ENCODE data around the gene C1QTNF5. TPM values are rescaled to one million over a fixed set of nuclear protein-coding genes. Genes with fewer than 3 reads are reported as not detected.

C1QTNF5 gene
- total RNA-seq, 2 experiments from 2014 or later: not detected

DNA sequence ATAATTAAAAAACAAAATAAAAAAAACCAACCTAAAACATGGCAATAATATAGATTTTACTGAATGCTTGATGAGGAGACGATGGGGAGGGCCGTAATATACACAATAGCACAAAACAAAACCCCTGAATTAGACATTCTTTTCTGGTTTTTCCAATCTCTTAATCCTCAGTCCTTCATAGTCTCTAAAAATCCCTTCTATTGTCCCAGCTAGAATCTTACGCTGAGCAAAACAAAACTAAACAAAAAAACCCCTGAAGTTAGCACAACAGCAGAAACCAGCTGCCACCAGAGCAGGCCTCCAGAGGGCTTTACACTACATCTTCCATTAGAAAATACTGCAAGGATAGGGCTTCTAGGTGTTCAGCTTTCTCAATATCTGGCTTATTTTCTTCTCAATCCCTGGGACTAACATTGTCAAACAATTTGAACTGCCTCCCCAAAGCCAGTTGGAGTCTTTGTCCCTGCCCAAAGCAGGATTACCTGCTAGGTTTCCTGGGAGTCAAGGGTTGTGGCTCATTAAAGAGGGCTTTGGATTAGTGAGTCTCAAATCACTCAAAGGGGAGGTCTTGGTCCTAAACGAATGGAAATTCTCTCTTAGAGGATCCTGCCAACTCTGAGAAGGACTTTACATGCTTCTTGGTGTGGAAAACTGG lies 8.4 kb downstream of the C1QTNF5 start:
- ATAC-seq (no peak), DNase-seq (no peak)
- POLR2A ChIA-PET: no interaction called here
- CTCF ChIA-PET: interaction anchor here (1.4 to 5.6 kb wide), 3 partner anchors 10 to 163 kb away, joined by 3 to 57 read pairs (median 3); no protein-coding TSS in a partner anchor
- peaks cover 17% of the 10 kb centered on the region for H3K27me3 Mint-ChIP-seq (ENCODE audit: low read depth)
- no peak overlapping the region for H3K4me3 Mint-ChIP-seq
- peaks cover 42% of the 10 kb centered on the region for H3K4me1 Mint-ChIP-seq (ENCODE audit: low read depth)
- H3K9me3 Mint-ChIP-seq (ENCODE audit: insufficient read depth): no peaks in the 10 kb centered on the region
- H3K27ac Mint-ChIP-seq: peak overlapping the region; percentile 22
- H3K36me3 Mint-ChIP-seq (ENCODE audit: low read depth): peaks cover 16% of the 10 kb centered on the region

- no peak for DNase-seq
- POLR2A ChIA-PET: no interaction called here
- peaks cover 17% of the 10 kb centered on the region for H3K27me3 Mint-ChIP-seq (ENCODE audit: low read depth)
- no peak for ATAC-seq
- H3K4me1 Mint-ChIP-seq (ENCODE audit: low read depth): peaks cover 22% of the 10 kb centered on the region
- CTCF ChIA-PET: interaction anchor here (1.5 to 5.6 kb wide), 2 partner anchors 8 to 26 kb away, joined by 3 to 57 read pairs; no protein-coding TSS in a partner anchor
- H3K36me3 Mint-ChIP-seq (ENCODE audit: low read depth): no peaks in the 10 kb centered on the region
- H3K27ac Mint-ChIP-seq: no peak overlapping the region
- no peak overlapping the region for H3K4me3 Mint-ChIP-seq
- H3K9me3 Mint-ChIP-seq (ENCODE audit: insufficient read depth): no peaks in the 10 kb centered on the region
Observed at GRCh38 chr11:119330237-119330636, 10.4 kb downstream of the C1QTNF5 start.

DNA sequence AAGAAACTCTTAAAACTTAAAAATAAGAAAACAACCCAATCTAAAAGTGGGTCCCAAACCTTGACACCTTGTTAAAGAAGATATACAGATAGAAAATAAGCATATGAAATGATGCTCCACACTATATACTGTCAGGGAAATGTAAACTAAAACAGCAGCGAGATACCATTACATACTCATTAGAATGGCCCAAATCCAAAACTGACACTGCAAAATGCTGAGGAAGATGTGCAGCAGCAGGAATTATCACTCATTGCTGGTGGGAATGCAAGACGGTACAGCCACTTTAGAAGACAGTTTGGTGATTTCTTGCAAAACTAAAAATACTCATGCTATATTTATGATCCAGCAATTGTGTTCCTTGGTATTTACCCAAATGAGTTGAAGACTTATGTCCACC lies 11.4 kb downstream of the C1QTNF5 start:
- Mint-ChIP-seq H3K4me3 (no peak overlapping the region), H3K27me3 (ENCODE audit: low read depth) (peaks cover 17% of the 10 kb centered on the region), H3K4me1 (ENCODE audit: low read depth) (peaks cover 17% of the 10 kb centered on the region), H3K36me3 (ENCODE audit: low read depth) (no peaks in the 10 kb centered on the region), H3K27ac (no peak overlapping the region), H3K9me3 (ENCODE audit: insufficient read depth) (no peaks in the 10 kb centered on the region)
- no peak for DNase-seq
- POLR2A ChIA-PET: interaction anchor here (0.8 kb wide), 1 partner anchor 8 kb away, joined by 5 read pairs; no protein-coding TSS in a partner anchor
- CTCF ChIA-PET: interaction anchor here (1.1 to 1.5 kb wide), 2 partner anchors 9 to 27 kb away, joined by 3 to 4 read pairs; no protein-coding TSS in a partner anchor
- ATAC-seq: no peak

DNA sequence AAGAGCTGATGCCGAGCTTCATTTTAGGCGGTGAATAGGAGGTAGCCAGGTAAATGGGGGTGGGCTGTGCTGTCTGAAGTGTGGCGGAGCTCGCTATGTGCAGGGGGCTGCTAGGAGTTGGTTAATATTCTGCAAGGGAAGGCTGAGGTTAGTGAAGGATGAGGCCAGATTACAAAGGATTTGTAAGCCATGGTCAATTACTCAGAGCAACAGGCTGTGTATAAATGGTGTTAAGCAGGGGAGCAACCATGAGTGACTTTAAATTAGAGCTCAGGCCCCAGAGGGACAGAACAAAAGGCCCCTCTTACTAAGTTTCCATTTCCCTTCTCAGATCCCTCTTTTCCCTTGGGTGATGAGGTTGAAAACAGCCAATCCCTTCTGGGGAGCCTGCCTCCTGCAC lies 16.5 kb downstream of the C1QTNF5 start:
- H3K4me3 Mint-ChIP-seq: no peak overlapping the region
- DNase-seq (no peak), ATAC-seq (no peak)
- ChIA-PET CTCF (interaction anchor here (0.7 to 4.6 kb wide), 27 partner anchors 9 to 266 kb away, joined by 3 to 96 read pairs (median 5); partner anchors contain the start of genes C1QTNF5, C2CD2L, CBL and HINFP), POLR2A (interaction anchor here (0.8 to 4.5 kb wide), 4 partner anchors 10 to 229 kb away, joined by 4 to 20 read pairs (median 10); partner anchors contain the start of genes CBL and RNF26)
- H3K27me3 Mint-ChIP-seq (ENCODE audit: low read depth): peaks cover 2% of the 10 kb centered on the region
- H3K4me1 Mint-ChIP-seq (ENCODE audit: low read depth): peaks cover 24% of the 10 kb centered on the region
- H3K36me3 Mint-ChIP-seq (ENCODE audit: low read depth): no peaks in the 10 kb centered on the region
- no peaks in the 10 kb centered on the region for H3K9me3 Mint-ChIP-seq (ENCODE audit: insufficient read depth)
- H3K27ac Mint-ChIP-seq: no peak overlapping the region

- DNase-seq (peak; percentile 87), ATAC-seq (no peak)
- H3K9me3 Mint-ChIP-seq (ENCODE audit: insufficient read depth): no peaks in the 10 kb centered on the region
- H3K27me3 Mint-ChIP-seq (ENCODE audit: low read depth): peaks cover 6% of the 10 kb centered on the region
- peaks cover 28% of the 10 kb centered on the region for H3K4me1 Mint-ChIP-seq (ENCODE audit: low read depth)
- H3K36me3 Mint-ChIP-seq (ENCODE audit: low read depth): no peaks in the 10 kb centered on the region
- H3K4me3 Mint-ChIP-seq: no peak overlapping the region
- CTCF ChIA-PET: interaction anchor here (0.7 to 4.6 kb wide), 43 partner anchors 9 to 266 kb away, joined by 3 to 96 read pairs (median 4); partner anchors contain the start of genes C1QTNF5, C2CD2L, CBL and HINFP
- POLR2A ChIA-PET: interaction anchor here (0.8 to 4.5 kb wide), 5 partner anchors 11 to 229 kb away, joined by 4 to 20 read pairs (median 10); partner anchors contain the start of genes CBL and RNF26
- H3K27ac Mint-ChIP-seq: no peak overlapping the region
Observed at GRCh38 chr11:119323532-119324033, 17.1 kb downstream of the C1QTNF5 start.

DNA sequence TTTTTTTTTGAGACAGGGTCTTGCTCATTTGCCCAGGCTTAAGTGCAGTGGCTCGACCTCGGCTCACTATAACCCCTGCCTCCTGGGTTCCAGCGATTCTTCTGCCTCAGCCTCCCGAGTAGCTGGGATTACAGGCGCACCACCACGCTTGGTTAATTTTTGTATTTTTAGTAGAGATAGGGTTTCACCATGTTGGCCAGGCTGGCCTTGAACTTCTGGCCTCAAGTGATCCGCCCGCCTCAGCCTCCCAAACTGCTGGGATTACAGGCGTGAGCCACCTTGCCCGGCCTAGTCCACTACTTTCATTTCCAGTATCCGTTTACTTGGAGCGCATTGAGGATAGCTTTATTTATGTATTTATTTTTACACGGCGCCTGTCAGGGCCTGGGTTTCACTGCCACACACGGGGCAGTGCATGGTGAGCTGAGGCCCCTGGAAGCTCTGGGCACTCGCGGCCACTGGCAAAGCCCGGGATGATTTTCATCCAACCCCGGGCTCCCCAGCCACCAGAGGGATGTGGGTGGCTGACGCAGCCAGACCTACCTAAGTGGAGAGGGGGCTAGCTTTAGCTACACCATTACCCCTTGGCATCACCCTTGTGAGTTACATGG lies 17.7 kb downstream of the C1QTNF5 start:
- H3K27me3 Mint-ChIP-seq (ENCODE audit: low read depth): peaks cover 9% of the 10 kb centered on the region
- CTCF ChIA-PET: interaction anchor here (0.7 to 4.6 kb wide), 35 partner anchors 8 to 265 kb away, joined by 3 to 96 read pairs (median 5); partner anchors contain the start of genes C1QTNF5, C2CD2L, CBL and NLRX1
- no peak overlapping the region for H3K27ac Mint-ChIP-seq
- POLR2A ChIA-PET: interaction anchor here (1.0 to 4.5 kb wide), 4 partner anchors 11 to 228 kb away, joined by 4 to 20 read pairs (median 10); partner anchors contain the start of genes CBL and RNF26
- H3K4me1 Mint-ChIP-seq (ENCODE audit: low read depth): peaks cover 29% of the 10 kb centered on the region
- DNase-seq: no peak
- ATAC-seq: no peak
- no peak overlapping the region for H3K4me3 Mint-ChIP-seq
- no peaks in the 10 kb centered on the region for H3K9me3 Mint-ChIP-seq (ENCODE audit: insufficient read depth)
- H3K36me3 Mint-ChIP-seq (ENCODE audit: low read depth): no peaks in the 10 kb centered on the region

- no peak for DNase-seq
- ATAC-seq: no peak
- Mint-ChIP-seq H3K36me3 (ENCODE audit: low read depth) (no peaks in the 10 kb centered on the region), H3K27ac (no peak overlapping the region), H3K4me3 (no peak overlapping the region), H3K9me3 (ENCODE audit: insufficient read depth) (no peaks in the 10 kb centered on the region), H3K27me3 (ENCODE audit: low read depth) (peaks cover 13% of the 10 kb centered on the region), H3K4me1 (ENCODE audit: low read depth) (peaks cover 32% of the 10 kb centered on the region)
- ChIA-PET POLR2A (interaction anchor here (0.6 to 4.5 kb wide), 5 partner anchors 12 to 227 kb away, joined by 4 to 20 read pairs (median 10); partner anchors contain the start of genes CBL and RNF26), CTCF (interaction anchor here (0.8 to 4.6 kb wide), 32 partner anchors 8 to 257 kb away, joined by 3 to 96 read pairs (median 6); partner anchors contain the start of genes C1QTNF5, C2CD2L, CBL and NLRX1)
Observed at GRCh38 chr11:119322360-119322739, 18.3 kb downstream of the C1QTNF5 start.

DNA sequence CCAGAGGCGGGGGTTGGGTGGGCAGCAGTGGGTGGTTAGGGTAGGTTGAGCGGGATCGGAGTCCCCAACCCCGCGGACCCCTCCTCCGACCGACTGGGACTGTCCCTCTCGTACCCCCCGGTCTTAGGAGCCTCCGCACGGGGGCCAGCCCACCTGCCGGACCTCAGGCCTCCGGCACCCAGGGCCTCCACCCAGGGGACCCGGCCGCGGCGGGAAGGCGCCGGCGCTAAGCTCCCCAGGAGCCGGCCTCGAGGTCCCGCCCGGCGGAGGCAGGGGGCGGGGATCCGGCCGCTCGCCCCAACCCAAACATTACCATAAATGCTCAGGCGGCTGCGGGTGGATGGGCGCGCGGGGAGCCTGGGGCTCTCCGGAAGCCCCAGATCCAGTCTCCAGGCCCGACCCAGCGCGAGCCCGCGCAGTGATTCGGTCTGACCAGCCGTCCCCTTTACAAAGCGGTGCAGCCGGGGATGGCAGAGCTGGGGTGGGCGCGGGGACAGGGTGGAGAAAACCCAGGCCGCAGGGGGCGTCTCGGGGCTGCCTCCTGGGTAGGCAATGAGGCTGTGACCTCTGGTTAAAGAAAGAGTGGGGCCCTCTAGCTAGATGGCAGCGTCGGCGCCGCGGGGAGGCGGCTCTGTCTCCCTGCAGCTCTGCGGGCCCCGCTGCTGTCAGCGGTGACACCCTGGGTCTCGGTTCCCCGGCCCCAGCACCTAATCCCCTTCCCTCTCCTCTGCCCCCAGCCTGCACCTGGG lies 19.7 kb downstream of the C1QTNF5 start:
- Mint-ChIP-seq H3K36me3 (ENCODE audit: low read depth) (no peaks in the 10 kb centered on the region), H3K27ac (peak overlapping the region; percentile 90), H3K9me3 (ENCODE audit: insufficient read depth) (no peaks in the 10 kb centered on the region), H3K27me3 (ENCODE audit: low read depth) (peaks cover 15% of the 10 kb centered on the region), H3K4me1 (ENCODE audit: low read depth) (peaks cover 36% of the 10 kb centered on the region), H3K4me3 (peak overlapping the region; percentile 74)
- DNase-seq (peak; percentile 79), ATAC-seq (peak; percentile 80)
- POLR2A ChIA-PET: interaction anchor here (0.6 to 4.5 kb wide), 16 partner anchors 8 to 253 kb away, joined by 3 to 20 read pairs (median 4); partner anchors contain the start of genes RNF26 and VPS11
- CTCF ChIA-PET: interaction anchor here (0.6 to 4.6 kb wide), 31 partner anchors 8 to 911 kb away, joined by 3 to 96 read pairs (median 5); partner anchors contain the start of genes C1QTNF5, CBL, HINFP and NLRX1

- POLR2A ChIA-PET: interaction anchor here (0.6 to 4.5 kb wide), 15 partner anchors 12 to 252 kb away, joined by 3 to 20 read pairs (median 4); partner anchors contain the start of genes RNF26 and VPS11
- Mint-ChIP-seq H3K27ac (no peak overlapping the region), H3K9me3 (ENCODE audit: insufficient read depth) (no peaks in the 10 kb centered on the region), H3K4me1 (ENCODE audit: low read depth) (peaks cover 43% of the 10 kb centered on the region), H3K36me3 (ENCODE audit: low read depth) (no peaks in the 10 kb centered on the region), H3K27me3 (ENCODE audit: low read depth) (peaks cover 19% of the 10 kb centered on the region), H3K4me3 (no peak overlapping the region)
- no peak for DNase-seq
- ATAC-seq: no peak
- CTCF ChIA-PET: interaction anchor here (0.7 to 4.6 kb wide), 16 partner anchors 9 to 911 kb away, joined by 3 to 96 read pairs (median 5); partner anchors contain the start of genes C1QTNF5, CBL, HINFP and NLRX1
Observed at GRCh38 chr11:119320240-119320775, 20.4 kb downstream of the C1QTNF5 start.

GRCh38 chr11:119319700-119320239 lies 20.9 kb downstream of the C1QTNF5 start:
- Mint-ChIP-seq H3K4me1 (ENCODE audit: low read depth) (peaks cover 48% of the 10 kb centered on the region), H3K4me3 (peak overlapping the region; percentile 51), H3K9me3 (ENCODE audit: insufficient read depth) (no peaks in the 10 kb centered on the region), H3K27me3 (ENCODE audit: low read depth) (peaks cover 19% of the 10 kb centered on the region), H3K27ac (peak overlapping the region; percentile 81), H3K36me3 (ENCODE audit: low read depth) (no peaks in the 10 kb centered on the region)
- CTCF ChIA-PET: interaction anchor here (1.1 to 2.0 kb wide), 3 partner anchors 18 to 57 kb away, joined by 3 to 7 read pairs (median 5); no protein-coding TSS in a partner anchor
- DNase-seq: no peak
- ATAC-seq: no peak
- POLR2A ChIA-PET: interaction anchor here (0.6 to 1.0 kb wide), 2 partner anchors 14 to 16 kb away, joined by 3 to 4 read pairs; no protein-coding TSS in a partner anchor
